HepG2 (cell line): Measurements from ENCODE around the gene COQ6. TPM values are rescaled to one million over a fixed set of nuclear protein-coding genes. Genes with fewer than 3 reads are reported as not detected.

Experiments used
- AHR ChIP-seq: IDR thresholded peaks from 2 replicates; pipeline ENCODE4 v1.6.1; 2018; ENCODE audit warnings: missing genetic modification reagents, missing compliant biosample characterization
- ATRX ChIP-seq: sonication (generic); formaldehyde crosslinking; IDR thresholded peaks from 2 replicates; pipeline ENCODE4 v1.4.0; 2020; ENCODE audit warnings: missing genetic modification reagents, borderline replicate concordance
- BRF2 ChIP-seq: sonication (generic); formaldehyde crosslinking; IDR thresholded peaks from 2 replicates; pipeline ENCODE4 v1.8.1; 2022; ENCODE audit warnings: mild to moderate bottlenecking, missing genetic modification reagents
- CBFB ChIP-seq: sonication (generic); formaldehyde crosslinking; IDR thresholded peaks from 2 replicates; pipeline ENCODE4 v1.4.0; 2020; ENCODE audit warnings: missing genetic modification reagents
- DZIP1 ChIP-seq: sonication (generic); formaldehyde crosslinking; IDR thresholded peaks from 2 replicates; pipeline ENCODE4 v1.5.0; 2020; ENCODE audit warnings: mild to moderate bottlenecking, missing genetic modification reagents
- GABPB1 ChIP-seq: IDR thresholded peaks from 2 replicates; pipeline ENCODE4 v1.6.1; 2016; ENCODE audit warnings: mild to moderate bottlenecking, missing genetic modification reagents, moderate library complexity, missing compliant biosample characterization
- GMEB2 ChIP-seq: IDR thresholded peaks from 2 replicates; pipeline ENCODE4 v1.6.1; 2016; ENCODE audit warnings: missing biosample characterization, missing genetic modification reagents, low read depth
- GTF3A ChIP-seq: sonication (generic); formaldehyde crosslinking; conservative IDR thresholded peaks from 2 replicates; pipeline ENCODE4 v1.4.0; 2020; ENCODE audit warnings: mild to moderate bottlenecking, missing genetic modification reagents
- HOXA5 ChIP-seq: sonication (generic); formaldehyde crosslinking; IDR thresholded peaks from 2 replicates; pipeline ENCODE4 v1.4.0; 2020; ENCODE audit warnings: missing genetic modification reagents
- KLF13 ChIP-seq: sonication (generic); formaldehyde crosslinking; IDR thresholded peaks from 2 replicates; pipeline ENCODE4 v1.4.0; 2020; ENCODE audit warnings: mild to moderate bottlenecking, missing genetic modification reagents
- KLF6 ChIP-seq: IDR thresholded peaks from 2 replicates; pipeline ENCODE4 v1.8.0; 2016; ENCODE audit warnings: missing biosample characterization, missing genetic modification reagents
- MXD1 ChIP-seq: sonication (generic); formaldehyde crosslinking; IDR thresholded peaks from 2 replicates; pipeline ENCODE4 v1.4.0; 2020; ENCODE audit warnings: mild to moderate bottlenecking, missing genetic modification reagents
- MYNN ChIP-seq: sonication (generic); formaldehyde crosslinking; IDR thresholded peaks from 2 replicates; pipeline ENCODE4 v1.4.0; 2020; ENCODE audit warnings: mild to moderate bottlenecking, low read depth, missing genetic modification reagents
- RNF2 ChIP-seq: fragments of 450-650 bp; conservative IDR thresholded peaks from 2 replicates; pipeline ENCODE4 v1.6.1; 2016; ENCODE audit warnings: low read depth
- SATB2 ChIP-seq: sonication (generic); formaldehyde crosslinking; IDR thresholded peaks from 2 replicates; pipeline ENCODE4 v1.5.0; 2020; ENCODE audit warnings: missing genetic modification reagents
- SNAI1 ChIP-seq: sonication (generic); formaldehyde crosslinking; IDR thresholded peaks from 2 replicates; pipeline ENCODE4 v1.5.0; 2020; ENCODE audit warnings: mild to moderate bottlenecking, missing genetic modification reagents, borderline replicate concordance
- SRSF4 ChIP-seq: fragments of 200-400 bp; formaldehyde crosslinking; IDR thresholded peaks from one replicate; pipeline ENCODE4 v1.6.1; 2018; ENCODE audit warnings: mild to moderate bottlenecking, low read depth, low read length, moderate library complexity; ENCODE audit not compliant: poor library complexity, severe bottlenecking
- ZFP36 ChIP-seq: fragments of 150-350 bp; IDR thresholded peaks from 2 replicates; pipeline ENCODE4 v1.6.1; 2018; ENCODE audit warnings: borderline replicate concordance, low read length, low read depth; ENCODE audit not compliant: partially characterized antibody
- ZMYM2 ChIP-seq: sonication (generic); formaldehyde crosslinking; IDR thresholded peaks from 2 replicates; pipeline ENCODE4 v1.8.0; 2022; ENCODE audit warnings: mild to moderate bottlenecking, missing genetic modification reagents
- ZNF12 ChIP-seq: sonication (generic); formaldehyde crosslinking; IDR thresholded peaks from 2 replicates; pipeline ENCODE4 v1.5.0; 2020; ENCODE audit warnings: missing genetic modification reagents
- ZNF331 ChIP-seq: sonication (generic); formaldehyde crosslinking; IDR thresholded peaks from 2 replicates; pipeline ENCODE4 v1.4.0; 2020; ENCODE audit warnings: missing genetic modification reagents
- ZNF354B ChIP-seq: sonication (generic); formaldehyde crosslinking; IDR thresholded peaks from 2 replicates; pipeline ENCODE4 v1.8.0; 2022; ENCODE audit warnings: mild to moderate bottlenecking, missing genetic modification reagents
- ZNF496 ChIP-seq: sonication (generic); formaldehyde crosslinking; IDR thresholded peaks from 2 replicates; pipeline ENCODE4 v1.8.1; 2023; ENCODE audit warnings: mild to moderate bottlenecking, moderate library complexity, missing genetic modification reagents; ENCODE audit not compliant: insufficient replicate concordance
- ZNF605 ChIP-seq: sonication (generic); formaldehyde crosslinking; IDR thresholded peaks from 2 replicates; pipeline ENCODE4 v1.8.0; 2022; ENCODE audit warnings: mild to moderate bottlenecking, missing genetic modification reagents
- ZNF629 ChIP-seq: sonication (generic); formaldehyde crosslinking; conservative IDR thresholded peaks from 2 replicates; pipeline ENCODE4 v1.5.0; 2020; ENCODE audit warnings: missing genetic modification reagents
- ZNF792 ChIP-seq: IDR thresholded peaks from 2 replicates; pipeline ENCODE4 v1.6.1; 2016
- ZSCAN12 ChIP-seq: sonication (generic); formaldehyde crosslinking; IDR thresholded peaks from 2 replicates; pipeline ENCODE4 v1.9.0; 2021; ENCODE audit warnings: mild to moderate bottlenecking, missing genetic modification reagents
- polyA plus RNA-seq, 8 experiments: library from polyadenylated mRNA; depleted of rRNA in 3 of 8; stranded (reverse) in 7 of 8; unstranded in 1 of 8; fragments of >200 nt; fragmentation: Illumina TruSeq in 4 of 8; extraction: Trizol in 4 of 8; gene quantifications; 2 replicates each; pipeline versions ENCODE4 v1.2.1 to v1.2.3, GENCODE V29; 2011 to 2016; ENCODE audit warnings: low read depth in 4 of 8, missing spikeins in 1 of 8, mixed read lengths in 1 of 8; ENCODE audit not compliant: insufficient read depth in 1 of 8
- total RNA-seq, 5 experiments: library from RNA; depleted of rRNA; stranded (reverse); fragments of >200 nt; fragmentation: Illumina TruSeq; extraction: Trizol; gene quantifications; 2 replicates each; pipeline ENCODE4 v1.2.3, GENCODE V29; 2016; ENCODE audit warnings: low read depth in 1 of 5

The COQ6 gene
- total and polyA plus RNA-seq, 2 of the 13 experiments (the other 11 are each of a cell fraction or from before 2014, with no cell fraction given): 18.9 to 34.7 TPM

GRCh38 chr14:73995977-73996378 lies 45.9 kb downstream of the COQ6 start (continued):
- TF ChIP-seq DZIP1 (CRISPR knock-in tag): no peak
- TF ChIP-seq RNF2: no peak
- no peak for TF ChIP-seq ZNF629 (CRISPR knock-in tag)
- TF ChIP-seq ATRX (CRISPR knock-in tag): no peak
- no peak for TF ChIP-seq KLF13 (CRISPR knock-in tag)
- TF ChIP-seq ZSCAN12 (CRISPR knock-in tag): no peak
- TF ChIP-seq ZFP36: no peak
- no peak for TF ChIP-seq CBFB
- no peak for TF ChIP-seq ZNF496 (CRISPR knock-in tag)
- TF ChIP-seq AHR (CRISPR knock-in tag): no peak
- no peak for TF ChIP-seq KLF6 (CRISPR knock-in tag)
- no peak for TF ChIP-seq SRSF4
- no peak for TF ChIP-seq HOXA5
- TF ChIP-seq ZNF331 (CRISPR knock-in tag): no peak
- TF ChIP-seq MXD1 (CRISPR knock-in tag): no peak
- TF ChIP-seq SATB2 (CRISPR knock-in tag): no peak
- 0 out of 2 replicates have a peak, but pooled peaks have one; percentile 35 for TF ChIP-seq ZNF12 (CRISPR knock-in tag)
- no peak for TF ChIP-seq GABPB1 (CRISPR knock-in tag)
- TF ChIP-seq SNAI1 (CRISPR knock-in tag): no peak
- TF ChIP-seq ZNF605 (CRISPR knock-in tag): no peak
- TF ChIP-seq ZNF792: no peak
- no peak for TF ChIP-seq MYNN (CRISPR knock-in tag)
- no peak for TF ChIP-seq GMEB2 (CRISPR knock-in tag)
- TF ChIP-seq GTF3A (CRISPR knock-in tag): no peak
- TF ChIP-seq ZNF354B (CRISPR knock-in tag): no peak
- no peak for TF ChIP-seq ZMYM2 (CRISPR knock-in tag)
- no peak for TF ChIP-seq BRF2 (CRISPR knock-in tag)
